IMR-90 (cell line): Measurements from ENCODE around the gene CMIP. TPM values are rescaled to one million over a fixed set of nuclear protein-coding genes. Genes with fewer than 3 reads are reported as not detected.

Experiments
- ATAC-seq: fragments of 200-7000 bp; cut with Tn5 transposase; 2 replicates; pipeline ENCODE4 v1.9.1; 2020; ENCODE audit warnings: low read depth, mild to moderate bottlenecking, moderate library complexity
- BruUV-seq: library from RNA; stranded (reverse); fragments of 400-500 nt; replicated peaks from 2 replicates; lab custom pipeline; 2021; lab: Mats Ljungman, UMichigan
- CTCF ChIA-PET: fragments of 300-600 bp; formaldehyde crosslinking; extraction: SDS; loops from one replicate; lab custom pipeline; 2021; ENCODE audit warnings: antibody characterized with exemption; lab: Yijun Ruan, JAX
- POLR2A ChIA-PET: fragments of 300-600 bp; sonication (Branson Sonifier 250); formaldehyde crosslinking; loops from one replicate; lab custom pipeline; 2022; ENCODE audit warnings: antibody characterized with exemption; ENCODE audit not compliant: unreplicated experiment; lab: Charles Lee
- DNase-seq: peaks from one replicate; pipeline ENCODE4 v3.0.0; 2013
- H2AFZ ChIP-seq: replicated peaks from 2 replicates; pipeline ENCODE3; 2013; ENCODE audit warnings: low read length, mild to moderate bottlenecking; ENCODE audit not compliant: poor library complexity
- H2AK5ac ChIP-seq: 2 replicates; pipeline ENCODE4 v1.6.1; 2013; ENCODE audit warnings: low read depth, low read length, inconsistent platforms
- H2AK9ac ChIP-seq: replicated peaks from 2 replicates; pipeline ENCODE3; 2013; ENCODE audit warnings: mild to moderate bottlenecking, low read depth, low read length, moderate library complexity; ENCODE audit not compliant: poor library complexity
- H2BK120ac ChIP-seq: 2 replicates; pipeline ENCODE4 v1.6.1; 2013; ENCODE audit warnings: low read depth, low read length, inconsistent platforms
- H2BK15ac ChIP-seq: 3 replicates; pipeline ENCODE4 v1.6.1; 2013; ENCODE audit warnings: low read depth, low read length, inconsistent platforms
- H2BK20ac ChIP-seq: 2 replicates; pipeline ENCODE4 v1.6.1; 2013; ENCODE audit warnings: low read depth, mild to moderate bottlenecking, inconsistent platforms, low read length, moderate library complexity
- H2BK5ac ChIP-seq: 2 replicates; pipeline ENCODE4 v1.6.1; 2013; ENCODE audit warnings: mild to moderate bottlenecking, low read depth, low read length, inconsistent platforms; ENCODE audit not compliant: poor library complexity, severe bottlenecking
- H3K14ac ChIP-seq: replicated peaks from 2 replicates; pipeline ENCODE4 v1.6.1; 2013; ENCODE audit warnings: low read depth, low read length, inconsistent platforms
- H3K18ac ChIP-seq: 2 replicates; pipeline ENCODE4 v1.6.1; 2013; ENCODE audit warnings: low read depth, low read length, control low read depth
- H3K23ac ChIP-seq: 2 replicates; pipeline ENCODE4 v1.6.1; 2013; ENCODE audit warnings: low read depth, low read length, inconsistent platforms
- H3K27ac ChIP-seq: 2 replicates; pipeline ENCODE4 v1.5.1; 2013; ENCODE audit warnings: mild to moderate bottlenecking, control low read depth, low read length; ENCODE audit not compliant: insufficient read depth
- H3K27me3 ChIP-seq: 2 replicates; pipeline ENCODE4 v1.6.1; 2013; ENCODE audit warnings: low read length; ENCODE audit not compliant: control insufficient read depth, insufficient read depth
- H3K36me3 ChIP-seq: 2 replicates; pipeline ENCODE4 v1.6.1; 2013; ENCODE audit warnings: low read length, mixed read lengths; ENCODE audit not compliant: control insufficient read depth, insufficient read depth
- H3K4ac ChIP-seq: 2 replicates; pipeline ENCODE4 v1.6.1; 2013; ENCODE audit warnings: low read depth, low read length, inconsistent platforms
- H3K4me1 ChIP-seq: 2 replicates; pipeline ENCODE4 v1.6.1; 2013; ENCODE audit warnings: low read length, mixed read lengths; ENCODE audit not compliant: control insufficient read depth, insufficient read depth
- H3K4me2 ChIP-seq: 2 replicates; pipeline ENCODE4 v1.6.1; 2013; ENCODE audit warnings: low read depth, mild to moderate bottlenecking, control low read depth, low read length, moderate library complexity
- H3K4me3 ChIP-seq: 2 replicates; pipeline ENCODE4 v1.5.1; 2013; ENCODE audit warnings: low read depth, mild to moderate bottlenecking, control low read depth, low read length, moderate library complexity; ENCODE audit not compliant: insufficient read depth
- H3K56ac ChIP-seq: 2 replicates; pipeline ENCODE4 v1.6.1; 2013; ENCODE audit warnings: low read length, inconsistent platforms; ENCODE audit not compliant: insufficient read depth; ENCODE audit errors: extremely low read depth
- H3K79me1 ChIP-seq, 2 experiments: 2 replicates each; pipeline ENCODE4 v1.6.1; 2013; ENCODE audit warnings: low read length in 2 of 2, inconsistent platforms in 1 of 2, low read depth in 1 of 2
- H3K9ac ChIP-seq: 2 replicates; pipeline ENCODE4 v1.6.1; 2013; ENCODE audit warnings: low read depth, low read length, control low read depth
- H3K9me1 ChIP-seq: 2 replicates; pipeline ENCODE4 v1.6.1; 2013; ENCODE audit warnings: low read length, inconsistent platforms; ENCODE audit not compliant: insufficient read depth
- H3K9me3 ChIP-seq: 2 replicates; pipeline ENCODE4 v1.6.1; 2013; ENCODE audit warnings: low read length; ENCODE audit not compliant: control insufficient read depth, insufficient read depth
- H4K20me1 ChIP-seq: 2 replicates; pipeline ENCODE4 v1.6.1; 2013; ENCODE audit warnings: low read length, inconsistent platforms; ENCODE audit not compliant: insufficient read depth
- H4K5ac ChIP-seq: 2 replicates; pipeline ENCODE4 v1.6.1; 2013; ENCODE audit warnings: mild to moderate bottlenecking, low read depth, low read length, control low read depth
- H4K8ac ChIP-seq, 2 experiments: 2 replicates each; pipeline ENCODE4 v1.6.1; 2013; ENCODE audit warnings: low read depth in 2 of 2, low read length in 2 of 2, control low read depth in 1 of 2, inconsistent platforms in 1 of 2
- H4K91ac ChIP-seq: 2 replicates; pipeline ENCODE4 v1.6.1; 2013; ENCODE audit warnings: low read depth, low read length, inconsistent platforms; ENCODE audit not compliant: insufficient read depth
- BHLHE40 ChIP-seq: fragments of 150-350 bp; IDR thresholded peaks from 2 replicates; pipeline ENCODE4 v1.6.1; 2016; ENCODE audit warnings: mild to moderate bottlenecking, low read depth, low read length
- CEBPB ChIP-seq: IDR thresholded peaks from 2 replicates; pipeline ENCODE4 v1.6.1; 2012; ENCODE audit warnings: low read depth, low read length, improper control_type of control experiment
- CHD1 ChIP-seq: IDR thresholded peaks from 2 replicates; pipeline ENCODE4 v1.6.1; 2012; ENCODE audit warnings: low read depth, low read length, improper control_type of control experiment
- ELK1 ChIP-seq: fragments of 150-350 bp; IDR thresholded peaks from 2 replicates; pipeline ENCODE4 v1.6.1; 2016; ENCODE audit warnings: low read depth, mild to moderate bottlenecking, low read length, moderate library complexity, borderline replicate concordance
- FOS ChIP-seq: fragments of 150-350 bp; IDR thresholded peaks from 2 replicates; pipeline ENCODE4 v1.6.1; 2016; ENCODE audit warnings: low read depth, low read length
- MAFK ChIP-seq: IDR thresholded peaks from 2 replicates; pipeline ENCODE4 v1.6.1; 2012; ENCODE audit warnings: low read depth, low read length, improper control_type of control experiment
- MAZ ChIP-seq: IDR thresholded peaks from 2 replicates; pipeline ENCODE4 v1.6.1; 2012; ENCODE audit warnings: low read depth, mild to moderate bottlenecking, low read length, improper control_type of control experiment, moderate library complexity, borderline replicate concordance
- MXI1 ChIP-seq: IDR thresholded peaks from 2 replicates; pipeline ENCODE4 v1.6.1; 2012; ENCODE audit warnings: low read depth, mild to moderate bottlenecking, low read length, moderate library complexity, borderline replicate concordance
- POLR2A ChIP-seq: IDR thresholded peaks from 2 replicates; pipeline ENCODE4 v1.6.1; 2012; ENCODE audit warnings: mild to moderate bottlenecking, low read depth, low read length
- RAD21 ChIP-seq: IDR thresholded peaks from 2 replicates; pipeline ENCODE4 v1.6.1; 2012; ENCODE audit warnings: low read length, improper control_type of control experiment
- RCOR1 ChIP-seq: IDR thresholded peaks from 2 replicates; pipeline ENCODE4 v1.6.1; 2012; ENCODE audit warnings: mild to moderate bottlenecking, low read length, improper control_type of control experiment; ENCODE audit not compliant: insufficient replicate concordance
- RFX5 ChIP-seq: IDR thresholded peaks from 2 replicates; pipeline ENCODE4 v1.8.0; 2012; ENCODE audit warnings: low read depth, mild to moderate bottlenecking, low read length, moderate library complexity
- SMC3 ChIP-seq: fragments of 150-350 bp; IDR thresholded peaks from 2 replicates; pipeline ENCODE4 v1.6.1; 2016; ENCODE audit warnings: low read depth, mild to moderate bottlenecking, antibody characterized with exemption, low read length, moderate library complexity
- WGBS, 2 experiments: methylation state at CpG; one replicate each; pipeline versions ENCODE4 v1.1.5 to v1.1.7; 2013; ENCODE audit warnings: missing lambda C conversion rate in 2 of 2; ENCODE audit not compliant: insufficient read length in 1 of 2; ENCODE audit errors: extremely low coverage in 2 of 2; 5-methylcytosine and 5-hydroxymethylcytosine counted together
- dilution Hi-C: fragments of 300-500 bp; cut with HindIII; formaldehyde crosslinking; loops from one replicate; pipeline ENCODE4 v1.14.3; 2018; ENCODE audit warnings: low sequenced_read_pairs; ENCODE audit not compliant: unreplicated experiment
- in situ Hi-C: fragments of 300-500 bp; cut with MboI; formaldehyde crosslinking; loops from 3 replicates; pipeline ENCODE4 v1.14.3; 2019; ENCODE audit warnings: low sequenced_read_pairs, inconsistent platforms, mixed read lengths
- intact Hi-C: fragments of 100-400 bp; cut with micrococcal nuclease; formaldehyde crosslinking; loops from 2 replicates; pipeline ENCODE4 v1.10.0; 2022
- polyA plus RNA-seq, 3 experiments: library from polyadenylated mRNA; depleted of rRNA; stranded (reverse); fragments of >200 nt; gene quantifications; 2 replicates each; pipeline ENCODE4 v1.2.3, GENCODE V29; 2012; ENCODE audit warnings: low replicate concordance in 1 of 3
- total RNA-seq: library from RNA; depleted of rRNA; stranded (reverse); fragments of >200 nt; gene quantifications from 2 replicates; pipeline ENCODE4 v1.2.3, GENCODE V29; 2012
- TF ChIP-seq, protein P1 (sequence below): fragments of 150-350 bp; IDR thresholded peaks from 2 replicates; pipeline ENCODE4 v1.6.1; 2017; ENCODE audit warnings: mild to moderate bottlenecking, antibody characterized with exemption, low read length, low read depth
- TF ChIP-seq, protein P2 (sequence below): conservative IDR thresholded peaks from 2 replicates; pipeline ENCODE4 v1.5.1; 2012; ENCODE audit warnings: mild to moderate bottlenecking, low read depth, low read length, improper control_type of control experiment

Gene CMIP
- total and polyA plus RNA-seq, 2 of the 4 experiments (the other 2 are of a cell fraction): 3.2 to 11.6 TPM

- Histone ChIP-seq H2BK15ac (no peak overlapping the region), H4K8ac (no peak overlapping the region), H3K56ac (no peak overlapping the region), H4K5ac (no peak overlapping the region), H3K27me3 (no peaks in the 10 kb centered on the region), H3K14ac (no peak overlapping the region), H2BK5ac (no peak overlapping the region), H3K36me3 (no peaks in the 10 kb centered on the region), H2AK9ac (no peak overlapping the region), H3K9me3 (peaks cover 3% of the 10 kb centered on the region), H4K20me1 (peaks cover 12% of the 10 kb centered on the region), H3K4me2 (no peak overlapping the region), H2AFZ (no peak overlapping the region), H2BK20ac (no peak overlapping the region), H3K9me1 (peaks cover 19% of the 10 kb centered on the region), H3K4ac (0 out of 2 replicates have a peak overlapping the region, but pooled peaks have one; percentile 21), H3K9ac (no peak overlapping the region), H2BK120ac (no peak overlapping the region), H4K91ac (no peak overlapping the region), H3K23ac (no peak overlapping the region), H3K18ac (no peak overlapping the region), H3K4me1 (peaks cover 12% of the 10 kb centered on the region), H3K4me3 (no peak overlapping the region), H3K79me1 (peaks cover 58 to 74% of the 10 kb centered on the region in 2 experiments), H3K27ac (no peak overlapping the region), H2AK5ac (peak overlapping the region; percentile 54; the same call in 1 of the 2 replicates)
- dilution Hi-C loops (no loop called here), in situ Hi-C loops (no loop called here), intact Hi-C loops (no loop called here)
- no TSS peak for BruUV-seq
- TF ChIP-seq ELK1 (no peak), RFX5 (no peak), MAFK (no peak), MAZ (no peak), CEBPB (no peak), BHLHE40 (no peak), RAD21 (no peak), RCOR1 (no peak), SMC3 (no peak), CHD1 (no peak), FOS (no peak), MXI1 (no peak), POLR2A (no peak)
- TF ChIP-seq, protein P1, sequence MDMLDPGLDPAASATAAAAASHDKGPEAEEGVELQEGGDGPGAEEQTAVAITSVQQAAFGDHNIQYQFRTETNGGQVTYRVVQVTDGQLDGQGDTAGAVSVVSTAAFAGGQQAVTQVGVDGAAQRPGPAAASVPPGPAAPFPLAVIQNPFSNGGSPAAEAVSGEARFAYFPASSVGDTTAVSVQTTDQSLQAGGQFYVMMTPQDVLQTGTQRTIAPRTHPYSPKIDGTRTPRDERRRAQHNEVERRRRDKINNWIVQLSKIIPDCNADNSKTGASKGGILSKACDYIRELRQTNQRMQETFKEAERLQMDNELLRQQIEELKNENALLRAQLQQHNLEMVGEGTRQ: no peak
- TF ChIP-seq, protein P2, sequence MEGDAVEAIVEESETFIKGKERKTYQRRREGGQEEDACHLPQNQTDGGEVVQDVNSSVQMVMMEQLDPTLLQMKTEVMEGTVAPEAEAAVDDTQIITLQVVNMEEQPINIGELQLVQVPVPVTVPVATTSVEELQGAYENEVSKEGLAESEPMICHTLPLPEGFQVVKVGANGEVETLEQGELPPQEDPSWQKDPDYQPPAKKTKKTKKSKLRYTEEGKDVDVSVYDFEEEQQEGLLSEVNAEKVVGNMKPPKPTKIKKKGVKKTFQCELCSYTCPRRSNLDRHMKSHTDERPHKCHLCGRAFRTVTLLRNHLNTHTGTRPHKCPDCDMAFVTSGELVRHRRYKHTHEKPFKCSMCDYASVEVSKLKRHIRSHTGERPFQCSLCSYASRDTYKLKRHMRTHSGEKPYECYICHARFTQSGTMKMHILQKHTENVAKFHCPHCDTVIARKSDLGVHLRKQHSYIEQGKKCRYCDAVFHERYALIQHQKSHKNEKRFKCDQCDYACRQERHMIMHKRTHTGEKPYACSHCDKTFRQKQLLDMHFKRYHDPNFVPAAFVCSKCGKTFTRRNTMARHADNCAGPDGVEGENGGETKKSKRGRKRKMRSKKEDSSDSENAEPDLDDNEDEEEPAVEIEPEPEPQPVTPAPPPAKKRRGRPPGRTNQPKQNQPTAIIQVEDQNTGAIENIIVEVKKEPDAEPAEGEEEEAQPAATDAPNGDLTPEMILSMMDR: no peak
- 100% methylated on average over 3 of the region's 6 CpGs; no CpG with 5 or more reads in 1 of the 2 experiments for WGBS, 2 experiments
- no peak for DNase-seq
- POLR2A ChIA-PET: no interaction called here
- no peak for ATAC-seq
- CTCF ChIA-PET: no interaction called here
Measured at GRCh38 chr16:81509404-81509803, 64.8 kb downstream of the CMIP start.
